ENCODE results near the gene DMRTC2.
A peak's percentile ranks its signal among the peaks of the same experiment; 100 is the strongest.

The DMRTC2 gene

DNA sequence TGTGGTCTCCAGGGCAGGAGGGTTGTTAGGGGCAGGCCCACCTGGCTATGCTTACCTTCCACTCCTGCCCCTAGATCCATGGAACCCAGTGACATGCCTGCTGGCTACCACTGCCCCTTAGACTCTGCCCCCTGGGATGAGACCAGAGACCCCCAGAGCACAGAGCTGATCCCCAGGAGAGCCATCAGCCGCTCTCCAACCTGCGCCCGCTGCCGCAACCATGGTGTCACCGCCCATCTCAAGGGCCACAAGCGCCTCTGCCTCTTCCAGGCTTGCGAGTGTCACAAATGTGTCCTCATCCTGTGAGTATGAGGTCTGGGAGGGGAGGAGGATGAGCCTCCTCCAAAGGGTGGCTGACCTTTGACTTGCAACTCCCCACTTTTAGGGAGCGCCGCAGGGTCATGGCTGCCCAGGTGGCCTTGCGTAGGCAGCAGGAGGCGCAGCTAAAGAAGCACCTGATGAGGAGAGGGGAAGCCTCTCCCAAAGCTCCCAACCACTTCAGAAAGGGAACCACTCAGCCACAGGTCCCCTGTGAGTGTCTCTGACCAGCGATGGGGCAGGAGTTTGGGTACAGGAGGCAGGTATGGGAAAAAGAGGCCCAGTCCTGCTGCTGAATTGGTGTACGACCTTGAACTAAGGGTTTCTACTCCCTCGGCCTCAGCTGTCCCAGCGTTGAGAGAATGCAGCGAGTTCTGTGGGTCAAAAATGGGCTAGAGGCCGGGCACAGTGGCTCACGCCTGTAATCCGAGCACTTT, 2.7 kb downstream of the DMRTC2 start:
- no peak for DNase-seq (ENCODE audit: low read depth, low spot score)

DNA sequence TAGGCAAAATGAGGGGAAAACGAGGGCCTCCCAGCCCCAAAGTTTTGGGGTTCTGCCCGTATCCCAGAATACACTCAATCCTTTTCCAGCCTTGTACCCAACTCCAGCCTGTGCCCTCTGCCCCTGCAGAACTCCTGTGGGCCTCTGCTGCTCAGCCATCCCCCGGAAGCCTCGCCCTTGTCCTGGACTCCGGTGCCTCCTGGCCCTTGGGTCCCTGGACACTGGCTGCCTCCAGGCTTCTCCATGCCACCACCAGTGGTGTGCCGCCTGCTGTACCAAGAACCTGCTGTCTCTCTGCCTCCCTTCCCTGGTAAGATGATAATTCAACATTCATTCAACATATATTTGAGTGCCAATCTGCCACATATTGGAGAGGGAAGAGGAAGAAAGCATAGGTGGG, 3.8 kb downstream of the DMRTC2 start:
- no peak for DNase-seq (ENCODE audit: low read depth, low spot score)

DNA sequence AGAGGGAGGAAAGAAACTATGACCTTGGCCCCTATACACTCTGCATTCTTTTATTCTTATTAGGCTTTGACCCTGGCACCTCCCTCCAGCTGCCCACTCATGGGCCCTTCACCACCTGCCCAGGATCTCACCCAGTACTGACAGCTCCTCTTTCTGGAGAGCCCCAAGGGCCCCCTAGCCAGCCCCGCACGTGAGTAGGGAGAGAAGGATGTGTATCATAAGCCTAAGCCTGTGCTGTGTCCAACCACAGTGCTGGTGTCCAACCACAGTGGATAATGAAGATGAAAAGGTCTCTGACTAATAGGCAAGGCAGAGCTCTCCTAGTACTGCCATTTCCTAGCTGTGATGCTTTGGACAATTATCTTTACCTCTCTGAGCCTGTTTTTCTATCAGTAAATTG, 4.2 kb downstream of the DMRTC2 start:
- DNase-seq (ENCODE audit: low read depth, low spot score) = no peak

DNA sequence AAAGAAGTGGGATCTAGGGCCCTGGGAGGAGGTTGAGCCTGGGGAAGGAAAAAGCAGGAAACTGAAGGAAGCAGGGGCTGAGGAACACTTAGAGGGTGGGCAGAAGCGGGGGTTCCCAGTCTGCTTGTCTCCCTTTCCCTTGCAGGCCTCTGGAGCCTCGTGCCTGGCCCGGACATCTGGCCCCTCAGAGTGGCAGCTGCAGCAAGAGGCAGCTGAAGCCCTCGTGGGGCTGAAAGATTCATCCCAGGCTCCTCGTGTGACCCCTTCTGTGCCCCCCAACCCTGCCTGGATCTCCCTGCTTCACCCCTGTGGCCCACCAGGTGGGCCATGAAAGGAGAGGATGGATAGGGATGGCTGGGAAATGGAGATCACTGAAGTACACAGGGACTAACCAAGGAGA, 5.5 kb downstream of the DMRTC2 start:
- no peak for DNase-seq (ENCODE audit: low read depth, low spot score)

DNA sequence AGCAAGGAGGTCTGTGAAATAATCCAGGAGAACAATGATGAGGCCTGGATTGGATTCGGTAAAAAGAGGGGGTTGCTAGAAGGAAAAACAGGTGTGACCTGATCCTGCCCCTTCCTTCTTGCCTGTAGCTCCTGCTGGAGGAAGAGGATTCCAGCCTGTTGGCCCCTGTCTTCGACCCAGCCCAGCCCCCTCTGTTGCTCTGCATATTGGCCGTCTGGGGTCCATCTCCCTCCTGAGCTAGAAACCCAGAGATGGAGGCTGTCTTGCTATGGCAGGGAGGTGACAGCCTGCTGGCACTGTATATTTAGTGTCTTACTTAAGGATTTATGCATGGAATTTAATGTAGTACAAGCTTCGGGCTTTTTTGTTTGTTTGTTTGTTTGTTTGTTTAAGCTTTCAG, 6.6 kb downstream of the DMRTC2 start:
- DNase-seq (ENCODE audit: low read depth, low spot score) = no peak

DNA sequence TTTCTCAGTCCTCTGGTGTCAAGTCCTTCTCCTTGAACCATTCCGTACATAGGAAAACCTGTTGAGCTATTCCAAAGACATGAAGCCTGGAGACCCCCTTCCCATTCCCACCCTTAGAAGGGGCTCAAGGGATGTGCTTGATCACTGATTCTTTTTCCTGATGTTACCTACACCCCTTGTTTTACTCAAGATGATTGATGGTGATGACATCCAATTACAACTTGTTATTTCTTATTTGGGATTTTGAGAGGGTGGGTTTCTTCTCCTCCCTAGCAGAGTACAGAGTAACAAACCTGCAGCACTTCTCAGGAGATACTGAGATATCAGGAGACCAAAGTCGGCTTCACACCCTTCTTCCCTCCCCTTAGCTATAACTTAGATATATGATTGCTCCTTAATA, 8.5 kb downstream of the DMRTC2 start:
- no peak for DNase-seq (ENCODE audit: low read depth, low spot score)

DNA sequence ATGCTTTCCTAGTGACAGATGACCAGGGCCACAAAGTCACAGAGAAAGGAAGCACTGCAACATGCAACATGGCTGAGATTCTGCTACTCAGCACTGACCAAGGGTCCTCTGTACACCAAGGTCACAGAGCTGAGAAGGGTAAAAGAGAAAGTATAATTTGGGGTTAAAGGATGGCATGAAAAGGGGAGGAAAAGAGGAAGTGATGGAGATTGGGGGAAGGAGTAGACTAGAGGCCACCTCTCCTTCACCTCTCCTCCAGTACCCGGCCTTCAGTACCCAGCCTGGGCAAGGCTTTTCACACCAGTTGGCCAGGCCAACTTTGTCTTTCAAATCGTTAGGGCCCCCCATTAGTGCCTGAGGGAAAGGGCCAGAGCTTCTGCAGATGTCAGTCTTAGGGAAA, 8.9 kb downstream of the DMRTC2 start:
- DNase-seq (ENCODE audit: low read depth, low spot score) = no peak

DNA sequence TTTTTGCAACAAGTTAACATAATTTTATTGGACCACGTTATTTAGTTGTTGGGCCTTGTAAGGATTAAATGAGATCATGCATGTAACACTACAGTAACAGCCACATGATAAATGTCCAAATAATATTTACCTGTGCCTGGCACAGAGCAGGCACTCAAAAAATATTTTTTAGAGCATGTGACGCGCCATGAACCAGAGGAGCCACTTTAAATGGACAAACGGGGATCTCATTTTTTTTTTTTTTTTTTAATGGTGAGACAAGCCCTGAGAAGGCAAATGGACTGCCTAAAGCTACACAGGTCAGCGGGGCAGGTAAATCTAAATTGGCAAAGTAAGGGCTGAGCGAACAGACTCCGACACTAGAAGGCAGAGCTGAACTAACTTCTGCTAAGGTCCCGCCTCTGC, 14.4 kb downstream of the DMRTC2 start:
- no peak for DNase-seq (ENCODE audit: low read depth, low spot score)

DNA sequence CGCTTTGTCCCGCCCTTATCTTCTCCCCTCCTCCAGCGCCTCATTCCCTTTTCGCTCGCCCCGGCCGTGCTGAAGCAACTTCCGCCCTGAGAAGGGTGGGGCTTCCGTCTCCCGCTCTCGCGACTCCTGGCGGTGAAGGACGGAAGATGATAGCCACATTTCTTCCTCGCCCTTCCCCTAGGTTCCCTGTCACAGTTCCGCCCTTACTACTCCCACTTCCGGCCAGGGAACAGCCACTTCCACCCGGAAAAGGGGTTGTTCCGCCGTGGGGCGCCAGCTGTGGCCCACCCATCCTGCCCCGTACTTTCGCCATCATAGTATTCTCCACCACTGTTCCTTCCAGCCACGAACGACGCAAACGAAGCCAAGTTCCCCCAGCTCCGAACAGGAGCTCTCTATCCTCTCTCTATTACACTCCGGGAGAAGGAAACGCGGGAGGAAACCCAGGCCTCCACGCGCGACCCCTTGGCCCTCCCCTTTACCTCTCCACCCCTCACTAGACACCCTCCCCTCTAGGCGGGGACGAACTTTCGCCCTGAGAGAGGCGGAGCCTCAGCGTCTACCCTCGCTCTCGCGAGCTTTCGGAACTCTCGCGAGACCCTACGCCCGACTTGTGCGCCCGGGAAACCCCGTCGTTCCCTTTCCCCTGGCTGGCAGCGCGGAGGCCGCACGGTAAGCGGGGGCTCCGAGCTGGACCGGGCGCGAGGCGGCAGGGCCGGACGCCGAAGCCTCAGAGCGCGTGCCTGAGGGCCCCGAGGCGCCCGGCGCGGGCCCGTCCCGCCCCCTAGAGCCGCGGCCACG, 15.0 kb downstream of the DMRTC2 start, which contains the start of gene RPS19:
Gene RPS19 (plus strand): TSS at position 638 of the 801 bp plus-strand sequence. CDS start 520 bp downstream, outside the sequence.
- DNase-seq (ENCODE audit: low read depth, low spot score) = peak; percentile 99

DNA sequence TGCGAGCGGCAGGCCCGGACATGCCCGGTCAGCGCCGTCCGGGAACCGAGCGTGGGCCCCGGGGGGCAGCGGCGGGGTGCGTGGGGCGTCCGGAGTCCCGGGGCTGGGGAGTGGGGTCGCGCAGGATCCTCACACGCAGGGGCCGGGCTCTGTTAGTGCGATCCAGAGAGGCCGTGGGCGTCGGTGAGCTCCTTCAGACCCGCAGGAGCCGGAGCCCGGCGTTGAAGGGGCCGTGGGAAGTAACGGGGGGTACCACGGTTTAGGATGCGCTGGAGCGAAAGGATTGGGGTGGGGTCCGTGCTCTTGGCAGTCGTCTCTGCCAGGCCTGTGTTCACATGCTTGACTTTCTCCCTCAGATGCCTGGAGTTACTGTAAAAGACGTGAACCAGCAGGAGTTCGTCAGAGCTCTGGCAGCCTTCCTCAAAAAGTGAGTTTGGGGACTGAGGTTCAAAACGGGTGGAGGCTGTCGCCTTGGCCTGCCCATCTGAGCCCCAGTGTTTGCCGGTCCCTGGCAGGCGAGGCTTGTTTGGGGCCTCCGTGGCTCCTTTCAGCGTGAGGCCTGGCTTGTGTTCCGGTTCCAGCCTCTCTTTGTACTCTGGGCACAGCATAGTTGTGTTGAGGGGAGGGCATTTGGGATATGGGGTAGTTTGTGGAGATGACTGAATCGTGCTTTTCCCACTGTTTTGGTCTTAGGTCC, 15.7 kb downstream of the DMRTC2 start:
- DNase-seq (ENCODE audit: low read depth, low spot score) = no peak

DNA sequence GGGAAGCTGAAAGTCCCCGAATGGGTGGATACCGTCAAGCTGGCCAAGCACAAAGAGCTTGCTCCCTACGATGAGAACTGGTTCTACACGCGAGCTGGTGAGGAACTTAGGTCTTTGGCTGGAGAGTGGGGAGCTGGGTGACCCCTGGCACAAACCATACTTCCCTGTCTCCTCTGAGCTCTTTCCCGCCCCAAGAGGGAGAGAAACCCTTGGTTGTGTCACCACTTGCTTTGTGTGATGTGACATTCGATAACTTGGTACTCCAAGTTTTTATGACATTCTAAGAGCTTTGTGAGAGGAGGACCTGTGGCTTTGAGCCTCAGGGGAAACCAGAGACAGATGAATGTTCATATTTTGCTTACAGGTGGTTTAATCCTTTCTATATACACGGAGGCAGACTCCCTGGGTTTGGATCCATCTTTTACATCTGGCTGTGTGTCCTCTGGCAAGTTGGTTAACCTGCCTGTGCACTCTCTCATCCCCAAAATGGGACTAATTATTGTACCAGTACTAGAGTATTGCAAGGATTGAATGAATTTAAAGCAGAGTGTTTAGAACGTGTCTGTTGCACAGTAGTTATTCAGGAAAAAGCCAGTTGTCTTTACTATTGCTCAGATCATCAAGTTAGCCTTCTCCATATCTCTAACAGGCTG, 16.4 kb downstream of the DMRTC2 start:
- no peak for DNase-seq (ENCODE audit: low read depth, low spot score)

DNA sequence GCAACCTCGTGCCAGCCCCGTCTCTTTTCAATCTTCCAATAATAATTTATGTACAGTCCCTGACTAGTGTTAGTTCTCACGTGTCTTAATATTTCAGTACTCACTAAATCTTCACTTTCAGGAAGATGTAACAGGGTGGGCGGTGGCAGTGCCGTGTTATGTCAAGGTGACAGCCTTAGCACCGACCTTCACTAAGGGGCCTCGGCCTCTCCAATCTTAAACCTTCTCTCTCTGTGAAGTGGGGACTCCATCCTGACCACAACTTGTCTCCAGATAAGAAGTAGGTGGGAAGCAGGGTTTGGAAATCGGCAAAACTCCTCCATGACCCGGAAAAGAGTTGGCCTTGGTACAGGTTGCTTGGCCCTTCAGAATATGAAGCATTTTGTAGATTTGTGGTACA, 17.0 kb downstream of the DMRTC2 start:
- DNase-seq (ENCODE audit: low read depth, low spot score) = no peak

DNA sequence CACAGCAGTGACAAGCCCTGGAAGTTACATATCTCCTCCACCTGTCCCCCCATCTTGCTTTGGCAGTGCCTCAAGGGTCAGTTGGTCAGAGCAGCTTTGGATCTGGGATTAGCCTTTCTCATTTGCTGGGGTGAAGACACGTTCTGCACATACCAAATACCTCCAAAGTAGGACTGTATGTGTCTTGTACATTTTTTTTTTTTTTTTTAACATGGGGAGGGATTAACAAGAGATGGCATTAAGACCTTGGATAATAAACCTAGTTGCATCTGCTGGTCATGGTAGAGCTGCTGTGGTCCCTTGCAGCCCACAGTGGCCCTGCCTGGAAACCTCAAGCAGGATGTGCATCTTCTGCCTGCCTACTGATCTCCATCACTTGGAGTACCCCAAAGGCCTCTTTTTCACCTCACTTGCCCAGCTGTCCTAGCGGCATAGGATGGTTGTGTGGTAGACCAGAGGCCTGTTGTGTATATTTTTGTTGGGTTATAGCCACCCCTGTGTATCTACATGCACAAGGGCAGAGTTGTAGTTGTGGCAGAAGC, 17.7 kb downstream of the DMRTC2 start:
- DNase-seq (ENCODE audit: low read depth, low spot score) = no peak

DNA sequence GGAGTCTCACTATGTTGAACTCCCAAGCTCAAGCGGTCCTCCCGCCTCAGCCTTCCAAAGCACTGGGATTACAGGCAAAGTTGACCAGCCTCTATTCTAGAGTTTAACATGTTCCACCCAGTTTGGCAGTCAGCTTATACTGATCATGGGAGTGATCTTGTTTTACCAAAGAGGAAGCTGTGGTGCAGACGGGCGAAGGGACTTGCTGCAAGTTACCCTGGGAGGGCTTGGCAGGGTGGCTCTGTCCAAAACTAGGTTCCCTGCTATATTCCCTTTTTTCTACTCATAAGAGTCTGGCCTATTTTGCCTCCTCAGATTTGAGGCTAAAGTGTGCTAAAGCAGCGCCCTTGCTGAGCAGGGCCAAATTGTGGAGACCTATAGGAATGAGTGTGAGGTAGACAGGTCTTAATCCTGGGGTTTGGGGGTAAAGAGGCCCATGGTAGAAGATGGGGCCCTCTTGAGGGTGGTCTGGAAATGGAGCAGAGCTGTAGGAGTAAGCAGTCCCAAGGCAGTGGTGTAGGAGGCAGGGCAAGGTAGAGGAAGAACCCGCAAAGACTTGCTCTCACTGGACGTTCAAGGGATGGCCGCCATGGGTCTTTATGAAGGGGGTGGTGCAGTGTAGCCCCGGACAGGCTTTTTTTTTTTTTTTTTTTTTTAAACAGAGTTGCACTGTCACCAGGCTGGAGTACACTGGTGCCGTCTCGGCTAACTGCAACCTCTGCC, 18.5 kb downstream of the DMRTC2 start:
- DNase-seq (ENCODE audit: low read depth, low spot score) = no peak

DNA sequence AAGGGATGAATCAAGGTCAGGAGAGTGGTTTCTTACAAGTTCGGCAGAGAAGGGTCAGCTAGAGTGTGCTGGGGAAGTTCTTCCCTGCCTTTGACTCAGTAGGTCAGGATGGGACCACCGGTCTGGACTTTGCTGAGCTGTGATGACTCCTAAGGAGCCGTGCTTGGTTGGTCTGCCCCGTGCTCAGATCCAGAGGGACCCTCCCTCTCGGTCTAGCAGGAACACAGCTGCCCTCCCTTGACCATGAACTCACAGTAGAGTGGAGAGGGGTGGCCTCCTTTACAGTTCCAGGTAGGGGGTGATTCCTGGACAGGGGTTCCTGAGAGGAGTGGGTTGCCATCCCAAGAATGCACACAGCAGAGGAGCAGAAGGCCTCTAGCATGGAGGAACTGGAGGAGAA, 19.5 kb downstream of the DMRTC2 start:
- DNase-seq (ENCODE audit: low read depth, low spot score) = no peak

DNA sequence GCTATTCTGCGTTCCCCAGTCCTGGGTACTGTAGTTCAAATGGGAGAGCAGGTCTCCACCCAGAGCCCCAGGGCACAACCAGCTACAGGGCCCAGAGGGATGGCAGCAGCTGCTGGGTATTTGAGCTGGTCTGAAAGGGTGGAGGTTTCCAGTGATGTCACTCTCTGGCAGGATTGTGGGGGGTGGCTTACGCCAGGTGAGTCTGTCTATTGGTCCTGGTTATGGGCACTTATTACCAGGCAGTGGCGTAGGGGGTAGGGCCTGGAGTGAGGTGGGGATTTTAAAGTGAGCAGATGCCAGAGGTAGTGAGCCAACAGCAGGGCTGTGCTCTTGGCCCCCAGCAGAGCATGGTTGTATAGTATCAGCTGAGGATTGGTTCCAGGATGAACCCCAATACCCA, 21.4 kb downstream of the DMRTC2 start:
- no peak for DNase-seq (ENCODE audit: low read depth, low spot score)

DNA sequence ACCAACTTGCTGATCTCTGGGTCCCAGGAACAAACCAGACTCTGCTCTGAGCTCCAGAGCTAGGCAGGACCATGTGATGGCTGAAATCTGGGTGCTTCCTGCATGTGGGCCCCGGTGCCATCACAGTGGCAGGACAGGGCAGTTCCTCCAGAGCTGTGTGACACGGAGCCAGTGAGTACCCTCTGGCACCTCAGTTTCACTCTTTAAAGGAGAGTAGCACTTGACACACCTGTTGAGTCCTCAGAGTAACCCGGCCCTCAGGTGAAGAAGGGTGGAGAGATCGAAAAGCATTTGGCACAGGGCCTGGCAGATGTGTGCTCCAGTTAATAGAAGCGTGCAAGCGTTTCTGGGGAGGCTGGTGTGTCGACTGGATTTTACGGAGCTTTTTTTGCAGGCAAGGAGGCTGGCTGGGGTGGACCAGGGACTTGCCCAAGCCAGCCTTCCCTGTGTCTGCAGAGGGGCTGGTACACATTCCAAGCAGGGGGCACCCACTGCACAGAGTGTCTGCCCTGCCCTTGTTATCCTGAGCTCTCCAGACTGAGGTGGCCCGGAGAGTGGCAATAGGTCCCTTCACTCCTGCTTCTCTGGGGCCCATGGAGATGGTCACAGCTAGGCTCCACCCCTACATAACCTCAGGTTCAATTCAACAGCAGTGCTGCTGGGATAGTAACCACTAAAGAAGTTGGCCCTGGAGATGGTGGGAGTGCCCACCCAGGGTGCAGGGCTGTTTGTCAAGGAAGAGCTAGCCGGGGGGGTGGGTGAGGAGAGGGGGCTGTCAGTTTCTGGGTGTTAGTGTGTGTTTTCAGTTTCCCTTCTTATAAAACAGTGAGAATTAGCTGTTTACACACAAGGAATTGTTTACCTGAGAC, 23.5 kb downstream of the DMRTC2 start:
- no peak for DNase-seq (ENCODE audit: low read depth, low spot score)

DNA sequence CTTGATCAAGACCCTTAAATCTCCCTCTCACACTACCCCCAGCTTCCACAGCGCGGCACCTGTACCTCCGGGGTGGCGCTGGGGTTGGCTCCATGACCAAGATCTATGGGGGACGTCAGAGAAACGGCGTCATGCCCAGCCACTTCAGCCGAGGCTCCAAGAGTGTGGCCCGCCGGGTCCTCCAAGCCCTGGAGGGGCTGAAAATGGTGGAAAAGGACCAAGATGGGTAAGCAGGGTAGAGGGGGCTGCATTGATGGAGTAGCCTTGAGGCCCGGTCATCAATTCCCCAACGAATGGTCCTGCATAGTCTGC, 24.1 kb downstream of the DMRTC2 start:
- DNase-seq (ENCODE audit: low read depth, low spot score) = no peak

DNA sequence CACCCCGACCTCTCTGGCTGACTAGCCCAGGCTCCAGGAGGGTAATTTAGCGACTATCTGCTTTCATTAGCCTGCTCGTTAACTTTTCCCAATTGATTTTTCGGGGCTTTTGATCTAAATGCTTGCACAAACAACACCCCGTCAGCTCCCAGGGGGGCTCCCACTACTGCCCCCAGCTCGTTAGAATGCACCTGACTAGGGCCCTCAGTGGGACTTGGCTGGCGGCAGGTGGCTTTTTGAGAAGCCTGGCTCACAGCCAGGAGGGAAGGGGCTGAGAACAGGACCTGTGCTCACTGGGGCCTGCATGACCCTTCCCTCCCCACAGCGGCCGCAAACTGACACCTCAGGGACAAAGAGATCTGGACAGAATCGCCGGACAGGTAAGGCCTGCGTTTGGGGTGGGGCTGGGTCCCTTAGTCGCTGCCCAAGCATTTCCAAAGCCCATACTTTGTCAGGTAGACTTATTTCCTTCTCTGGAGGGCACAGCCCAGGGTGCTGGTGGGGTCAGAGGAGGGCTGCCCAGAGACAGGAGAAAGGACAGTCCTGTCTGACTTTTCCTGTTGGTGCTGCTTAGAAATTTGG, 24.6 kb downstream of the DMRTC2 start:
- no peak for DNase-seq (ENCODE audit: low read depth, low spot score)

DNA sequence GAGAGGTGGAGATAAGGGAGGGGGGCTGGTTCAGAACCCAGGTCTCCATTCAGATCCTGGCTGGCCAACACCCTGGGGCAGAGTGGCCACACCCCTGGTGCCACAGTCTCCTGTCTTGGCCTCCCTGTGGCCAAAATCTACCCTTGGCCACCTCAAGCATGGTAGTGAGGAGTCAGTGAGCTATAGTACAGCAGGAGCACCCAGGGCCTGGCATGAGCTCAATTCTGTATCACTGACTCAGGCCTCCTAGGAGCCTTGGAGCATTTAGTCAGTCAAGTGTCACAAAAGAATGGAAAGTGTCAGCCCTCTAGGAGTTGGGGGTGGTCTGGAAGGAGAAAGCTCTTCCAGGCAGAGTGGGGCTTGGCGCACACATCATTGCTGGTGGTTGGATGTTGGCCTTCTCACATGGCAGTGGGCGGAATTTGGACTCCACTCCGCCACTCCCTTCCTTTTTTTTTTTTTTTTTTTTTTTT, 25.6 kb downstream of the DMRTC2 start:
- DNase-seq (ENCODE audit: low read depth, low spot score) = no peak

All from brain pericyte (primary cell).